B cell (primary cell): ENCODE measurements around the gene TADA3. TPM values are rescaled to one million over a fixed set of nuclear protein-coding genes. Genes with fewer than 3 reads are reported as not detected.

Source experiments
- ATAC-seq: fragments of 200-7000 bp; cut with Tn5 transposase; one replicate; pipeline ENCODE4 v1.10.0; 2021; ENCODE audit warnings: low read depth, mild to moderate bottlenecking, moderate number of reproducible peaks, moderate library complexity
- CTCF ChIA-PET: fragments of 350-600 bp; sonication (Branson Sonifier 250); formaldehyde crosslinking; loops from one replicate; lab custom pipeline; 2021; ENCODE audit warnings: antibody characterized with exemption, inconsistent platforms; lab: Charles Lee
- POLR2A ChIA-PET: fragments of 350-600 bp; sonication (Branson Sonifier 250); formaldehyde crosslinking; loops from one replicate; lab custom pipeline; 2021; ENCODE audit warnings: antibody characterized with exemption; lab: Charles Lee
- DNase-seq: peaks from one replicate; pipeline ENCODE4 v3.0.0; 2013
- H2AFZ ChIP-seq: 2 replicates; pipeline ENCODE4 v1.6.1; 2012; ENCODE audit warnings: mild to moderate bottlenecking, low read depth, low read length; ENCODE audit not compliant: insufficient read depth, poor library complexity, severe bottlenecking
- H3K27ac ChIP-seq, 2 donors: 1 replicate in 1 of 2; 2 replicates in 1 of 2; pipeline ENCODE4 v1.5.1; 2012 to 2013; ENCODE audit warnings: low read length in 2 of 2, mild to moderate bottlenecking in 2 of 2, moderate library complexity in 1 of 2
- H3K27me3 ChIP-seq, 4 experiments: fragments of 200-600 bp in 1 of 4; sonication (generic) in 1 of 4; replicated peaks in 1 of 4; 1 replicate in 2 of 4; 2 replicates in 2 of 4; pipeline versions ENCODE4 v1.6.1 to v1.7.0; 2013 to 2016; ENCODE audit warnings: low read length in 3 of 4, mild to moderate bottlenecking in 2 of 4, mixed read lengths in 1 of 4, moderate library complexity in 1 of 4; ENCODE audit not compliant: insufficient read depth in 4 of 4, control insufficient read depth in 3 of 4; ENCODE audit errors: control extremely low read depth in 1 of 4
- H3K36me3 ChIP-seq, 2 experiments: replicated peaks in 1 of 2; 1 replicate in 1 of 2; 2 replicates in 1 of 2; pipeline versions ENCODE4 v1.6.1 to v1.7.1; 2013; ENCODE audit warnings: low read length in 1 of 2; ENCODE audit not compliant: insufficient read depth in 2 of 2, control insufficient read depth in 1 of 2; ENCODE audit errors: control extremely low read depth in 1 of 2, extremely low read depth in 1 of 2
- H3K4me1 ChIP-seq, 2 donors: fragments of 200-600 bp in 1 of 2; sonication (generic) in 1 of 2; 1 replicate in 1 of 2; 2 replicates in 1 of 2; pipeline versions ENCODE4 v1.5.1 to v1.6.1; 2013 to 2017; ENCODE audit warnings: low read length in 2 of 2; ENCODE audit not compliant: control insufficient read depth in 2 of 2, insufficient read depth in 2 of 2
- H3K4me2 ChIP-seq: replicated peaks from 2 replicates; pipeline ENCODE3; 2012; ENCODE audit warnings: mild to moderate bottlenecking, low read depth, low read length; ENCODE audit not compliant: poor library complexity, severe bottlenecking
- H3K4me3 ChIP-seq, 5 experiments: fragments of 200-600 bp in 1 of 5; sonication (generic) in 1 of 5; 1 replicate in 3 of 5; 2 replicates in 2 of 5; pipeline versions ENCODE4 v1.5.1 to v1.7.0; 2011 to 2016; ENCODE audit warnings: low read length in 4 of 5, mild to moderate bottlenecking in 4 of 5, low read depth in 2 of 5, control low read depth in 1 of 5, moderate library complexity in 1 of 5; ENCODE audit not compliant: insufficient read depth in 1 of 5; ENCODE audit errors: control extremely low read depth in 1 of 5, extremely low read depth in 1 of 5
- H3K79me2 ChIP-seq: fragments of 200-600 bp; sonication (generic); one replicate; pipeline ENCODE4 v1.6.0; 2016; ENCODE audit warnings: low read length; ENCODE audit not compliant: control insufficient read depth, insufficient read depth
- H3K9ac ChIP-seq: fragments of 200-600 bp; sonication (generic); 2 replicates; pipeline ENCODE4 v1.6.1; 2017; ENCODE audit warnings: mild to moderate bottlenecking, low read length, moderate library complexity
- H3K9me3 ChIP-seq, 3 donors: one replicate each; pipeline versions ENCODE4 v1.6.1 to v1.7.1; 2013; ENCODE audit warnings: low read length in 2 of 3; ENCODE audit not compliant: control insufficient read depth in 2 of 3, insufficient read depth in 1 of 3; ENCODE audit errors: control extremely low read depth in 1 of 3
- H4K20me1 ChIP-seq: 2 replicates; pipeline ENCODE4 v1.6.0; 2012; ENCODE audit warnings: mild to moderate bottlenecking, low read length; ENCODE audit not compliant: insufficient read depth, control insufficient read depth, poor library complexity, severe bottlenecking
- H3K27ac Mint-ChIP-seq: one replicate; pipeline ENCODE4 v1.8.0; 2021; ENCODE audit warnings: mixed read lengths
- H3K27me3 Mint-ChIP-seq: one replicate; pipeline ENCODE4 v1.8.0; 2021; ENCODE audit warnings: mixed read lengths
- H3K4me1 Mint-ChIP-seq: one replicate; pipeline ENCODE4 v1.8.0; 2021; ENCODE audit warnings: mixed read lengths
- H3K4me3 Mint-ChIP-seq: one replicate; pipeline ENCODE4 v1.8.0; 2021; ENCODE audit warnings: mixed read lengths
- H3K9me3 Mint-ChIP-seq: one replicate; pipeline ENCODE4 v1.8.0; 2022; ENCODE audit warnings: mixed read lengths; ENCODE audit not compliant: insufficient read depth
- CTCF ChIP-seq: fragments of 200-600 bp; IDR thresholded peaks from one replicate; pipeline ENCODE4 v1.8.0; 2022; ENCODE audit warnings: antibody characterized with exemption, mild to moderate bottlenecking
- EZH2 ChIP-seq: IDR thresholded peaks from 2 replicates; pipeline ENCODE4 v1.6.1; 2012; ENCODE audit warnings: borderline replicate concordance, low read depth, mild to moderate bottlenecking, moderate library complexity, low read length; ENCODE audit not compliant: insufficient read depth, poor library complexity, severe bottlenecking
- WGBS: methylation state at CpG from one replicate; pipeline ENCODE4 v1.1.5; 2013; ENCODE audit warnings: missing lambda C conversion rate; ENCODE audit not compliant: insufficient coverage; 5-methylcytosine and 5-hydroxymethylcytosine counted together
- intact Hi-C: fragments of 100-400 bp; cut with micrococcal nuclease; formaldehyde crosslinking; loops from one replicate; pipeline ENCODE4 v1.10.0; 2022
- polyA plus RNA-seq: library from polyadenylated mRNA; depleted of rRNA; stranded (reverse); fragments of >200 nt; gene quantifications from 2 replicates; pipeline ENCODE4 v1.2.3, GENCODE V29; 2012
- total RNA-seq, 2 donors: library from RNA; stranded (reverse); fragments of 120-200 nt in 1 of 2; gene quantifications; 1 replicate in 1 of 2; 2 replicates in 1 of 2; pipeline versions ENCODE4 v1.2.3 to v1.2.4, GENCODE V29; 2013 to 2022

Gene TADA3
- total and polyA plus RNA-seq, 2 donors (not counting 1 experiment from before 2014, with no cell fraction given): 45.4 to 45.6 TPM

- peaks cover 41% of the 10 kb centered on the region for H3K4me1 Mint-ChIP-seq
- POLR2A ChIA-PET: interaction anchor here (1.0 kb wide), 1 partner anchor 11 kb away, joined by 3 read pairs; no protein-coding TSS in a partner anchor
These were observed 8.3 kb downstream of the TADA3 start for GRCh38 chr3:9783954-9784353.

More at GRCh38 chr3:9783954-9784353, 8.3 kb downstream of the TADA3 start:
- DNase-seq (no peak), ATAC-seq (no peak)
- H3K27me3 Mint-ChIP-seq: no peaks in the 10 kb centered on the region
- Histone ChIP-seq H3K9ac (no peak overlapping the region), H3K36me3 (peaks cover 2 to 48% of the 10 kb centered on the region in 2 experiments), H3K27ac (no peak overlapping the region), H3K4me1 (peaks cover 38 to 40% of the 10 kb centered on the region in 2 donors), H4K20me1 (no peaks in the 10 kb centered on the region), H3K4me2 (no peak overlapping the region), H3K9me3 (no peaks in the 10 kb centered on the region), H2AFZ (no peak overlapping the region), H3K27me3 (no peaks in the 10 kb centered on the region), H3K4me3 (no peak overlapping the region), H3K79me2 (peaks cover 15% of the 10 kb centered on the region)
- TF ChIP-seq CTCF (no peak), EZH2 (no peak)
- over 99% methylated on average over 14 of the region's 14 CpGs for WGBS
- H3K9me3 Mint-ChIP-seq: no peaks in the 10 kb centered on the region
- H3K27ac Mint-ChIP-seq: no peak overlapping the region
- H3K4me3 Mint-ChIP-seq: no peak overlapping the region
- intact Hi-C loops: loop anchor here (5.0 kb wide), 1 partner anchor 243 kb away; the partner anchor contains the start of gene FANCD2
- CTCF ChIA-PET: interaction anchor here (0.9 to 2.5 kb wide), 3 partner anchors 149 to 955 kb away, joined by 3 to 8 read pairs (median 3); no protein-coding TSS in a partner anchor
